HG03575 (cell line): Measurements from ENCODE around the gene SEMA3G.

Experiments used
- ATAC-seq: cut with Tn5 transposase; IDR thresholded peaks from one replicate; pipeline ENCODE4 v1.9.1; 2021; ENCODE audit not compliant: unreplicated experiment, insufficient number of reproducible peaks, low FRiP score; ENCODE audit errors: extremely low read depth

Gene SEMA3G

GRCh38 chr3:52431459-52432223 is 13.3 kb downstream of the SEMA3G start:
- no peak for ATAC-seq

- ATAC-seq: no peak
Observed at GRCh38 chr3:52430416-52430810, 14.5 kb downstream of the SEMA3G start.

- no peak for ATAC-seq
Observed at GRCh38 chr3:52429779-52430415, 15.0 kb downstream of the SEMA3G start.

GRCh38 chr3:52429031-52429430 is 15.9 kb downstream of the SEMA3G start:
- ATAC-seq: no peak

- ATAC-seq: no peak
Observed at GRCh38 chr3:52428151-52429005, 16.5 kb downstream of the SEMA3G start.

GRCh38 chr3:52423173-52423572 is 21.7 kb downstream of the SEMA3G start:
- no peak for ATAC-seq

GRCh38 chr3:52422669-52423068 is 22.2 kb downstream of the SEMA3G start:
- ATAC-seq: no peak

GRCh38 chr3:52420388-52420787 is 24.5 kb downstream of the SEMA3G start:
- ATAC-seq: no peak

GRCh38 chr3:52415800-52416199 is 29.1 kb downstream of the SEMA3G start:
- ATAC-seq: no peak

- ATAC-seq: no peak
Observed at GRCh38 chr3:52408466-52408865, 36.4 kb downstream of the SEMA3G start.

- ATAC-seq: no peak
Observed at GRCh38 chr3:52407779-52408178, 37.1 kb downstream of the SEMA3G start.

GRCh38 chr3:52406791-52407510 is 38.0 kb downstream of the SEMA3G start:
- no peak for ATAC-seq

GRCh38 chr3:52406231-52406661 is 38.7 kb downstream of the SEMA3G start:
- ATAC-seq: no peak

- ATAC-seq: no peak
Observed at GRCh38 chr3:52405601-52406110, 39.2 kb downstream of the SEMA3G start.

GRCh38 chr3:52405066-52405465 is 39.8 kb downstream of the SEMA3G start:
- ATAC-seq: no peak

- no peak for ATAC-seq
Observed at GRCh38 chr3:52404391-52404790, 40.5 kb downstream of the SEMA3G start.

- ATAC-seq: no peak
Observed at GRCh38 chr3:52403955-52404354, 40.9 kb downstream of the SEMA3G start.

GRCh38 chr3:52403271-52403841 is 41.5 kb downstream of the SEMA3G start:
- no peak for ATAC-seq
